Epithelial cell of esophagus (primary cell): ENCODE data around the gene KCNQ4.

Experiments
- DNase-seq: peaks from one replicate; pipeline ENCODE4 v3.0.0; 2010; ENCODE audit warnings: low read depth
- H3K4me3 ChIP-seq: 2 replicates; pipeline ENCODE4 v1.5.1; 2011; ENCODE audit warnings: mild to moderate bottlenecking, low read length, control low read depth
- TF ChIP-seq, protein P1 (sequence below): IDR thresholded peaks from 2 replicates; pipeline ENCODE4 v1.5.1; 2011; ENCODE audit warnings: low read depth, mild to moderate bottlenecking, low read length, control low read depth, inconsistent platforms; ENCODE audit not compliant: insufficient read depth; ENCODE audit errors: missing control alignments

KCNQ4 gene

DNA sequence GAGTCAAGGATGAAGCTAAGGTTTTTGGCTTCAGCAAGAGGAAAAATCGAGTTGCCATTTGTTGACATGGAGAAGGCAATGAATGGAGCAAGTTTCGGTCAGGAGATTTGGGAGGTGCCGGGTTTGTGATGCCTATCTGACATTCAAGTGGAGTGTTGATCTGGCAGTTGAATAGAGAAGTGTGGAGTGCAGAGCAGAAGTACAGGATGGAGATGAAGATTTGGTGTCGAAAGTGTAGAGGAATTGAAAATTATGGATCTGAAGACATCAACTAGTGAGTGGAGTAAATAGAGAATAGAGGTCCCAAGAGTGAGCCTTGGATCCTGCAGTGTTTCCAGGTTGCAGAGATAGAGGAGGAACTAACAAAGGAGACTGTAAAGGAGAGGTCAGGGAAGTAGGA lies 52.7 kb downstream of the KCNQ4 start:
- H3K4me3 ChIP-seq = no peak overlapping the region
- TF ChIP-seq, protein P1, sequence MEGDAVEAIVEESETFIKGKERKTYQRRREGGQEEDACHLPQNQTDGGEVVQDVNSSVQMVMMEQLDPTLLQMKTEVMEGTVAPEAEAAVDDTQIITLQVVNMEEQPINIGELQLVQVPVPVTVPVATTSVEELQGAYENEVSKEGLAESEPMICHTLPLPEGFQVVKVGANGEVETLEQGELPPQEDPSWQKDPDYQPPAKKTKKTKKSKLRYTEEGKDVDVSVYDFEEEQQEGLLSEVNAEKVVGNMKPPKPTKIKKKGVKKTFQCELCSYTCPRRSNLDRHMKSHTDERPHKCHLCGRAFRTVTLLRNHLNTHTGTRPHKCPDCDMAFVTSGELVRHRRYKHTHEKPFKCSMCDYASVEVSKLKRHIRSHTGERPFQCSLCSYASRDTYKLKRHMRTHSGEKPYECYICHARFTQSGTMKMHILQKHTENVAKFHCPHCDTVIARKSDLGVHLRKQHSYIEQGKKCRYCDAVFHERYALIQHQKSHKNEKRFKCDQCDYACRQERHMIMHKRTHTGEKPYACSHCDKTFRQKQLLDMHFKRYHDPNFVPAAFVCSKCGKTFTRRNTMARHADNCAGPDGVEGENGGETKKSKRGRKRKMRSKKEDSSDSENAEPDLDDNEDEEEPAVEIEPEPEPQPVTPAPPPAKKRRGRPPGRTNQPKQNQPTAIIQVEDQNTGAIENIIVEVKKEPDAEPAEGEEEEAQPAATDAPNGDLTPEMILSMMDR = no peak
- DNase-seq = no peak

DNA sequence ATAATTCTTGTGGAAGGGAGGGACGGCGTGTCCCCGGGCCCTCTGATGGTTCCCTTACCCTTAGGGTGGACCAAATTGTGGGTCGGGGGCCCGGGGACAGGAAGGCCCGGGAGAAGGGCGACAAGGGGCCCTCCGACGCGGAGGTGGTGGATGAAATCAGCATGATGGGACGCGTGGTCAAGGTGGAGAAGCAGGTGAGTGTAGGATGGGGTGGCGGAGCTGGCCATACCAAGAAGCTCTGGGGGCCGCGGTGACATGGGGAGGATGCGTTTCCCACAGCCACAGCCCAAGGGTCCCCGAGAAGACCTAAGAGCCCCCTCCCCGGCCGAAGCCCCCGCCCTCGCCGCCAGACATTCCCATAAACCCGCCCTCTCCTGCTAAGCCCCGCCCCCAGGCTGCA lies 54.0 kb downstream of the KCNQ4 start:
- no peak overlapping the region for H3K4me3 ChIP-seq
- TF ChIP-seq, protein P1 = no peak
- no peak for DNase-seq

DNA sequence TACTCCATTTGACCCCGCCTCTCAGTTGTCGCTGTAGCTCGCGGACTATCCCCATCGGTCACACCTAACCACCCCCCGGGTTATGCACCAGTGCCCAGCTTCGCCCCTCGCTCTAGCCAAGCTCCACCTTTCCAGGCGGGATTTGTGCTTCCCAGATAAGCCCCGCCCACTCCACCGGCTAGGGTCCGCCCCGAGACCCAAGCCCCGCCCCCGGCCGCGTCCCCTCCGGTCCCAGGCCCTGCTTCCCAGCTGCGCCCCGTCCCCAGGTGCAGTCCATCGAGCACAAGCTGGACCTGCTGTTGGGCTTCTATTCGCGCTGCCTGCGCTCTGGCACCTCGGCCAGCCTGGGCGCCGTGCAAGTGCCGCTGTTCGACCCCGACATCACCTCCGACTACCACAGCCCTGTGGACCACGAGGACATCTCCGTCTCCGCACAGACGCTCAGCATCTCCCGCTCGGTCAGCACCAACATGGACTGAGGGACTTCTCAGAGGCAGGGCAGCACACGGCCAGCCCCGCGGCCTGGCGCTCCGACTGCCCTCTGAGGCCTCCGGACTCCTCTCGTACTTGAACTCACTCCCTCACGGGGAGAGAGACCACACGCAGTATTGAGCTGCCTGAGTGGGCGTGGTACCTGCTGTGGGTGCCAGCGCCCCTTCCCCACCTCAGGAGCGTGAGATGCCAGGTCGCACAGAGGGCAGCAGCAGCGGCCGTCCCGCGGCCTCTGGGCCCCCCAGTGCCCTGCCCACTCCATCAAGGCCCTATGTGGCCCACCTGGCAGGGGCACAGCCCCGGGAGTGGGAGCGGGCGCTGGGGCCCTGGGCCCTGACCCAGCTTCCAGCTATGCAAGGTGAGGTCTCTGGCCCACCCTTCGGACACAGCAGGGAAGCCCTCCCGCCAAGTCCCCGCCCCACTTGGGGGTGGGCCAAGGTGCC lies 54.7 kb downstream of the KCNQ4 start:
- DNase-seq = no peak
- H3K4me3 ChIP-seq = no peak overlapping the region
- TF ChIP-seq, protein P1 = no peak

DNA sequence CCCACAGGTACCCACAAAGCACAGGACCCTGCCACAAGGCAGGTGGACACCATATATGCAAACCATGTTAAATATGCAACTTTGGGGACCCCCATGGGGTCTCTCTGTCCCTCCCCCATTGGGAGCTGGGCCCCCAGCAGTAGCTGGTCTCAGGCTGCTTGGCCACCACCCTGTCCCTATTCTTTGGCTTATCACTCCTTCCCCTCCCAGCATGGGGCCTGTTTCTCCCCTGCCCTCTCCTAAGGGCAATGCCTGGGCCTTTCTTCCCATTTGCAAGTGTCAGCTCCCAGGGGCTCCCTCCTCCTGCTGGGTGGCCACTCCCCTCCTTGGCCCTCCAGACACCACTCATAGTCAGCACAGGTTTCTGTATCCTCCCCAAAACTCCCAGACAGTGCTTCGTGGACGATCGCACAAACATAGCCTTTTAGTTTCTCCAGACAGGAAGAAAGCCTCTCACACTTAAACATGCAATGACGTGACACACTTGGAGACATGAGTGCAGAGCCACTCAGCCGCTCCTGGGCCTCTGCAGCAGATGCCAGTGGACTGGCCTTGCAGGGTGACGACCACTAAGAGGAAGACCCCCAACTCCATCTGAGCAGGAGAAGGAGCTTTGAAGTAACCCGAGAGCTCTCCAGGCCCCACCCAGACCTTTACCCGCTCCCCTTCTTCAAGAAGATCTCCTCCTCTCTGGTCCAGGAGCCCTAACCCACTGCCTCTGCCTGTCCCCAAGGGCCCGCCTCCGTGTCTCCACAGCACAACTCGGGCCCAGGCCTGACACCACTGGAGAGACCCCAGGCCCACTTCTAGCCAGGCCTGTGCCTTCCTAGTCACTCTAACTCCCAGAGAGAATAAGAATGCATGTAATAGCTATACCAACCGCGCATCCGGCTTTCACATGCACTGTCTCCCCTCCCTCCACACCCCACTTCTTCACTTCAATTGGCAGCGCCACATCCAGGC lies 55.7 kb downstream of the KCNQ4 start:
- H3K4me3 ChIP-seq = no peak overlapping the region
- no peak for DNase-seq
- TF ChIP-seq, protein P1 = no peak

DNA sequence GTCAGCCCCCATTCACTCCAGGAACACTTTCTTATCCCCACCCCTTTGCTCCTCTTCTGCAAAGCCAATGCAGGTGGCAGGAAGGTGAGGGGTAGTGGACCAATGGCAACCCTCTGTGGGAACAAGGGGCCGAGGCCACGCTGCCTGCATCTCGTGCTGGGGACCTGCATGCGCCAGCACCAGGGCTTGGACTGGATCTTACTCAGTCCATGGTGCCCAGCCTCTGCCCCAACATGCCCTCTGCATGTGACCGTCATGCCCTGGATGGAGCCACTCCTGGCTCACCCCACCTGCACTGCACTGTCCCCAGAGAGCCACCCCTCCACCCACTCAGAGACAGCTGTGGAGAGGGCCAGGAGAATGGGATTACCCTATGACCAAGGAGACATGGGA lies 56.4 kb downstream of the KCNQ4 start:
- H3K4me3 ChIP-seq = no peak overlapping the region
- no peak for DNase-seq
- TF ChIP-seq, protein P1 = no peak

DNA sequence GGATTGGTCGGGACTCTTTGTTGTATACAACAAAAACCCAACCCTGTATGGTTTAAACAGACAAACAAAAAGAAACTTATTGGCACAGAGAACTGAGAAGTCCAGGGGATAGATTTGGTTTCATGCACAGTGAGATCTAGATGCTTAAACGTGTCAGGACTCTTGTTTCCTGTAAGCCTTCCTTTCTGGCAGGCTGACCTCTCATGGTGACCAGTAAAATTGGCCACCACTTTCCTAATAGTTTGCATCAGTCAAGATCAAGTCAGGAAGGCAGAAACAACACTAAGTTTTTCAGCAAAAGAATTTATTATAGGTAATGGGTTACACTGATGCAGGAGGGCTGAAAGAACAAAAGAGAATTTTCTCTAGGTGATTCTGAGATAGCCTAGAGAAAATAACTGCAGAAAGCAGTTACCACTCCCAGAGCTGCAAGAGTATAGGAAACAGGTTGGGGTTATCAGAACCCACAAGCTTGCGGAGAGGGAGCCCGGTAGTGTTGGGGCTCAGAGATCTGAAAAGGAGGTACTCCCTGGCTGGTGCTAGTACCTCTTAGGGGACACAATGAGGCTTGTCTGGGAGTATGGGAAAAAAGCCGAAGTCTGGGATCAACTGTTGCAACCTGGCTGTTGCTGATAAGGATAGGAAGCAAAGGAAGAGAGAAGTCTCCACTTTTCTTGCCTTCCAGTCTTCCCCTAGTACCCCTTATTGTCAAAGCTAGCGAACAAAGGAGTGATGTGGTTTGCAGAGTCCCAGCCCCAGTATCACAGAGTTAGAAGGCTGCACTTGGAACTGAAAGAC lies 57.1 kb downstream of the KCNQ4 start:
- DNase-seq = no peak
- TF ChIP-seq, protein P1 = no peak
- H3K4me3 ChIP-seq = no peak overlapping the region
